K562 (cell line): ENCODE measurements around the gene OR2C3. TPM values are rescaled to one million over a fixed set of nuclear protein-coding genes. Genes with fewer than 3 reads are reported as not detected.

Source experiments
- ATAC-seq: fragments of 200-7000 bp; cut with Tn5 transposase; 3 replicates; pipeline ENCODE4 v1.9.1; 2020; ENCODE audit warnings: moderate library complexity
- BruUV-seq: library from RNA; stranded (reverse); fragments of 400-500 nt; replicated peaks from 2 replicates; lab custom pipeline; 2021; lab: Mats Ljungman, UMichigan
- CTCF ChIA-PET: fragments of 300-600 bp; formaldehyde crosslinking; extraction: SDS; loops from one replicate; lab custom pipeline; 2021; ENCODE audit warnings: low intra/inter-chr PET ratio; lab: Yijun Ruan, JAX
- POLR2A ChIA-PET: fragments of 300-600, 350-650 bp; sonication (Branson Sonifier 250); formaldehyde crosslinking; extraction: SDS; loops from one replicate; lab custom pipeline; 2021; ENCODE audit warnings: antibody characterized with exemption, inconsistent platforms; lab: Yijun Ruan, JAX
- DNase-seq, 4 experiments: peaks; one replicate each; pipeline versions ENCODE4 v3.0.0 to v3.0.0-alpha.2; 2011 to 2018; ENCODE audit warnings: low spot score in 3 of 4, mixed read lengths in 3 of 4; ENCODE audit errors: extremely low read depth in 1 of 4
- FAIRE-seq: peaks from 2 replicates; lab custom pipeline; 2011; peaks lifted over from hg19 to GRCh38; lab: Jason Lieb, UNC
- H2AFZ ChIP-seq: 2 replicates; pipeline ENCODE4 v1.6.0; 2011; ENCODE audit warnings: low read depth, low read length, control low read depth, inconsistent platforms
- H3K27ac ChIP-seq: fragments of 200-600 bp; 3 replicates; pipeline ENCODE4 v1.8.0; 2011; ENCODE audit warnings: low read depth, mild to moderate bottlenecking, control low read depth, inconsistent platforms, low read length, moderate library complexity, mixed read lengths; ENCODE audit errors: extremely low read depth
- H3K27me3 ChIP-seq, 2 experiments: fragments of 300-600 bp in 1 of 2; 2 replicates in 1 of 2; 3 replicates in 1 of 2; pipeline versions ENCODE4 v1.6.0 to v1.8.0; 2011; ENCODE audit warnings: inconsistent platforms in 2 of 2, low read length in 2 of 2, mild to moderate bottlenecking in 1 of 2, mixed read lengths in 1 of 2, moderate library complexity in 1 of 2; ENCODE audit not compliant: control insufficient read depth in 2 of 2, insufficient read depth in 2 of 2
- H3K36me3 ChIP-seq: fragments of 300-600 bp; 3 replicates; pipeline ENCODE4 v1.8.0; 2011; ENCODE audit warnings: mild to moderate bottlenecking, low read length, inconsistent platforms; ENCODE audit not compliant: control insufficient read depth, insufficient read depth
- H3K4me1 ChIP-seq, 2 experiments: fragments of 200-600 bp in 1 of 2; replicated peaks in 1 of 2; 2 replicates in 1 of 2; 3 replicates in 1 of 2; pipeline versions ENCODE4 v1.5.1 to v1.8.0; 2011; ENCODE audit warnings: inconsistent platforms in 2 of 2, low read length in 2 of 2, mild to moderate bottlenecking in 1 of 2, mixed read lengths in 1 of 2, moderate library complexity in 1 of 2; ENCODE audit not compliant: control insufficient read depth in 2 of 2, insufficient read depth in 2 of 2
- H3K4me2 ChIP-seq: 2 replicates; pipeline ENCODE4 v1.6.1; 2011; ENCODE audit warnings: low read length, control low read depth, inconsistent platforms, mixed read lengths; ENCODE audit not compliant: insufficient read depth
- H3K4me3 ChIP-seq: fragments of 200-600 bp; sonication (generic), shearing (Covaris generic); 2 replicates; pipeline ENCODE4 v1.5.1; 2016; ENCODE audit warnings: control low read depth, inconsistent platforms
- H3K79me2 ChIP-seq: fragments of 200-600 bp; 3 replicates; pipeline ENCODE4 v1.8.0; 2011; ENCODE audit warnings: low read length, inconsistent platforms; ENCODE audit not compliant: control insufficient read depth, insufficient read depth
- H3K9ac ChIP-seq, 2 experiments: 2 replicates each; pipeline versions ENCODE4 v1.6.0 to v1.6.1; 2011; ENCODE audit warnings: low read depth in 2 of 2, low read length in 2 of 2, control low read depth in 1 of 2, inconsistent platforms in 1 of 2, mild to moderate bottlenecking in 1 of 2, mixed read lengths in 1 of 2; ENCODE audit not compliant: insufficient read depth in 1 of 2
- H3K9me1 ChIP-seq: one replicate; pipeline ENCODE4 v1.6.0; 2011; ENCODE audit warnings: inconsistent platforms, mild to moderate bottlenecking, low read length, moderate library complexity; ENCODE audit not compliant: control insufficient read depth, insufficient read depth
- H3K9me3 ChIP-seq: replicated peaks from 2 replicates; pipeline ENCODE4 v1.5.1; 2011; ENCODE audit warnings: low read depth, low read length, inconsistent platforms; ENCODE audit not compliant: control insufficient read depth, insufficient read depth
- H4K20me1 ChIP-seq: replicated peaks from 2 replicates; pipeline ENCODE4 v1.6.1; 2011; ENCODE audit warnings: low read length, inconsistent platforms, mixed read lengths; ENCODE audit not compliant: control insufficient read depth, insufficient read depth
- HMGN3 ChIP-seq: IDR thresholded peaks from 2 replicates; pipeline ENCODE4 v1.6.1; 2011; ENCODE audit warnings: borderline replicate concordance, low read depth, mild to moderate bottlenecking, mixed read lengths, low read length; ENCODE audit not compliant: insufficient read length; ENCODE audit errors: extremely low read depth
- MAFF ChIP-seq: IDR thresholded peaks from 2 replicates; pipeline ENCODE4 v1.6.1; 2012; ENCODE audit warnings: low read length, improper control_type of control experiment
- RFX1 ChIP-seq: fragments of 450-650 bp; IDR thresholded peaks from 2 replicates; pipeline ENCODE4 v1.6.1; 2016; ENCODE audit warnings: mild to moderate bottlenecking, moderate library complexity
- SMARCE1 ChIP-seq: fragments of 450-650 bp; IDR thresholded peaks from 2 replicates; pipeline ENCODE4 v1.7.1; 2016; ENCODE audit warnings: mild to moderate bottlenecking
- TGIF2 ChIP-seq: sonication (generic); formaldehyde crosslinking; IDR thresholded peaks from 2 replicates; pipeline ENCODE4 v1.8.1; 2022; ENCODE audit warnings: mild to moderate bottlenecking, missing genetic modification reagents, moderate library complexity
- ZNF830 ChIP-seq: fragments of 250-450 bp; sonication (Bioruptor Pico); IDR thresholded peaks from 2 replicates; pipeline ENCODE4 v1.5.0; 2021; ENCODE audit warnings: mild to moderate bottlenecking
- WGBS: fragments of 100-300 bp; shearing (Covaris generic); methylation state at CpG from one replicate; pipeline ENCODE4 v1.1.6; 2016; ENCODE audit warnings: low coverage, mixed read lengths; ENCODE audit not compliant: insufficient coverage; ENCODE audit errors: missing lambda C conversion rate; 5-methylcytosine and 5-hydroxymethylcytosine counted together
- in situ Hi-C: fragments of 300-500 bp; cut with MboI; formaldehyde crosslinking; loops from 4 replicates; pipeline ENCODE4 v1.15.0; 2018; ENCODE audit warnings: inconsistent platforms, mixed read lengths
- intact Hi-C: fragments of 100-400 bp; cut with micrococcal nuclease; formaldehyde crosslinking; loops from 2 replicates; pipeline ENCODE4 v1.14.2; 2022
- polyA plus RNA-seq, 8 experiments: library from polyadenylated mRNA; depleted of rRNA in 4 of 8; stranded (reverse) in 5 of 8; unstranded in 3 of 8; fragments of >200 nt; fragmentation: Nextera tagmentation in 2 of 8; fragmentation: Illumina TruSeq in 1 of 8; extraction: Ambion mirVana in 2 of 8; extraction: Trizol in 1 of 8; gene quantifications; 2 replicates each; pipeline versions ENCODE4 v1.2.1 to v1.2.3, GENCODE V29; 2011 to 2014; ENCODE audit warnings: inconsistent platforms in 1 of 8, missing spikeins in 1 of 8
- total RNA-seq, 7 experiments: library from RNA; depleted of rRNA in 6 of 7; stranded (reverse); fragments of >200 nt in 6 of 7; fragmentation: Illumina TruSeq in 2 of 7; extraction: Trizol in 2 of 7; gene quantifications; 2 replicates each; pipeline versions ENCODE4 v1.2.1 to v1.2.3, GENCODE V29; 2011 to 2021; ENCODE audit warnings: low replicate concordance in 1 of 7
- TF ChIP-seq, protein P1 (sequence below): sonication (generic); formaldehyde crosslinking; IDR thresholded peaks from 2 replicates; pipeline ENCODE4 v1.5.0; 2020; ENCODE audit warnings: missing genetic modification reagents

Gene OR2C3
- total and polyA plus RNA-seq, 9 of the 15 experiments (the other 6 are each of a cell fraction or from before 2014, with no cell fraction given): under 0.01 to 0.05 (median 0.03) TPM; not detected in 4

DNA sequence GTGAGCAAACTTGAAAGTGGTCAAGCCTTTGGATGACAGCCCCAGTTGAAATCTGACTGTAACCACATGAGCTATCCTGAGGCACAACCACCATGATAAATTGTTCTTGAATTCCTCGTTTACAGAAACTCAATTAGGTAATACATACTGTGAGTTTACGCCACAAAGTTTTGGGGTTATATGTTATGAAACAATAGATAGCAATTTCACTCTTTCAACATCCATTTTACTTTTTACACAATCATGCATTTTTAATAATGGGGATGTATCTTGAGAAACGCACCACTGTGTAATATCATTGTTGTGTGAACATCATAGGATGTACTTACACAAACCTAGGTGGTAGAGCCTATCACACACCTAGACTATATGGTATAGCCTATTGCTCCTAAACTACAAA is 35.4 kb downstream of the OR2C3 start:
- no peak overlapping the region for H3K4me3 ChIP-seq
- no peaks in the 10 kb centered on the region for H4K20me1 ChIP-seq
- FAIRE-seq (no peak), DNase-seq (no peak), ATAC-seq (no peak)
- TF ChIP-seq TGIF2 (CRISPR knock-in tag) (no peak), SMARCE1 (no peak), HMGN3 (no peak), MAFF (no peak), ZNF830 (CRISPR knock-in tag) (no peak), RFX1 (no peak)
- TF ChIP-seq, protein P1, sequence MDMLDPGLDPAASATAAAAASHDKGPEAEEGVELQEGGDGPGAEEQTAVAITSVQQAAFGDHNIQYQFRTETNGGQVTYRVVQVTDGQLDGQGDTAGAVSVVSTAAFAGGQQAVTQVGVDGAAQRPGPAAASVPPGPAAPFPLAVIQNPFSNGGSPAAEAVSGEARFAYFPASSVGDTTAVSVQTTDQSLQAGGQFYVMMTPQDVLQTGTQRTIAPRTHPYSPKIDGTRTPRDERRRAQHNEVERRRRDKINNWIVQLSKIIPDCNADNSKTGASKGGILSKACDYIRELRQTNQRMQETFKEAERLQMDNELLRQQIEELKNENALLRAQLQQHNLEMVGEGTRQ (CRISPR knock-in tag): no peak
- H3K27ac ChIP-seq: no peak overlapping the region
- intact Hi-C loops (no loop called here), in situ Hi-C loops (no loop called here)
- no peaks in the 10 kb centered on the region for H3K4me1 ChIP-seq
- H3K79me2 ChIP-seq: no peaks in the 10 kb centered on the region
- H3K4me2 ChIP-seq: no peak overlapping the region
- no peaks in the 10 kb centered on the region for H3K9me3 ChIP-seq
- POLR2A ChIA-PET: no interaction called here
- 2% methylated on average over 3 of the region's 3 CpGs for WGBS
- BruUV-seq: no TSS peak
- no peaks in the 10 kb centered on the region for H3K9me1 ChIP-seq
- no peak overlapping the region for H3K9ac ChIP-seq
- no peak overlapping the region for H2AFZ ChIP-seq
- CTCF ChIA-PET: no interaction called here
- H3K27me3 ChIP-seq: no peaks in the 10 kb centered on the region; a peak in 1 of 5 replicates
- no peaks in the 10 kb centered on the region for H3K36me3 ChIP-seq
